Endodermal cell (in vitro differentiated cells): ENCODE data around the gene CROCC2. TPM values are rescaled to one million over a fixed set of nuclear protein-coding genes. Genes with fewer than 3 reads are reported as not detected.

Experiments
- DNase-seq: peaks from one replicate; pipeline ENCODE4 v3.0.0-alpha.2; 2017
- H3K27ac ChIP-seq: 2 replicates; pipeline ENCODE4 v1.5.1; 2013; ENCODE audit warnings: mild to moderate bottlenecking, low read depth, low read length, moderate library complexity
- H3K27me3 ChIP-seq: 2 replicates; pipeline ENCODE4 v1.6.1; 2013; ENCODE audit warnings: mild to moderate bottlenecking, low read length, moderate library complexity; ENCODE audit not compliant: insufficient read depth, control insufficient read depth, poor library complexity, severe bottlenecking
- H3K36me3 ChIP-seq: 2 replicates; pipeline ENCODE4 v1.7.0; 2013; ENCODE audit warnings: mild to moderate bottlenecking, low read length, moderate library complexity; ENCODE audit not compliant: control insufficient read depth, insufficient read depth
- H3K4me1 ChIP-seq: one replicate; pipeline ENCODE4 v1.7.0; 2013; ENCODE audit warnings: low read length; ENCODE audit not compliant: control insufficient read depth, insufficient read depth
- H3K4me3 ChIP-seq: 2 replicates; pipeline ENCODE4 v1.5.1; 2013; ENCODE audit warnings: mild to moderate bottlenecking, low read length, moderate library complexity
- H3K9ac ChIP-seq: 2 replicates; pipeline ENCODE4 v1.6.1; 2013; ENCODE audit warnings: mild to moderate bottlenecking, low read length, moderate library complexity; ENCODE audit not compliant: poor library complexity, severe bottlenecking; ENCODE audit errors: extremely low read depth
- H3K9me3 ChIP-seq: 2 replicates; pipeline ENCODE4 v1.6.1; 2013; ENCODE audit warnings: mild to moderate bottlenecking, low read length, moderate library complexity; ENCODE audit not compliant: control insufficient read depth
- H3K27ac Mint-ChIP-seq: 2 replicates; pipeline ENCODE4 v1.8.0; 2020; ENCODE audit warnings: mixed read lengths
- H3K27me3 Mint-ChIP-seq: 2 replicates; pipeline ENCODE4 v1.8.0; 2021; ENCODE audit warnings: mild to moderate bottlenecking, mixed read lengths; ENCODE audit not compliant: insufficient read depth
- H3K36me3 Mint-ChIP-seq: 2 replicates; pipeline ENCODE4 v1.8.0; 2020; ENCODE audit warnings: low read depth, mixed read lengths
- H3K4me1 Mint-ChIP-seq: 2 replicates; pipeline ENCODE4 v1.8.0; 2020; ENCODE audit warnings: mixed read lengths
- H3K4me3 Mint-ChIP-seq: 2 replicates; pipeline ENCODE4 v1.8.0; 2020; ENCODE audit warnings: mild to moderate bottlenecking, moderate library complexity, mixed read lengths
- H3K9me3 Mint-ChIP-seq: 2 replicates; pipeline ENCODE4 v1.8.0; 2020; ENCODE audit warnings: mild to moderate bottlenecking, mixed read lengths
- CTCF ChIP-seq: fragments of 200-600 bp; sonication (generic); conservative IDR thresholded peaks from 2 replicates; pipeline ENCODE4 v1.5.0; 2021; ENCODE audit warnings: antibody characterized with exemption, mild to moderate bottlenecking
- WGBS, 2 experiments: methylation state at CpG; one replicate each; pipeline versions ENCODE4 v1.1.5 to v1.1.7; 2013; ENCODE audit warnings: missing lambda C conversion rate in 2 of 2, mixed read lengths in 1 of 2; ENCODE audit not compliant: insufficient coverage in 1 of 2, insufficient read length in 1 of 2; 5-methylcytosine and 5-hydroxymethylcytosine counted together
- total RNA-seq, 2 donors: library from RNA; stranded (reverse); fragmentation: NEBNext Ultra II Directional in 1 of 2; extraction: Animal tissue kit (Norgen Biotek cat#: 25700) in 1 of 2; gene quantifications; 2 replicates in 1 of 2; 3 replicates in 1 of 2; pipeline ENCODE4 v1.2.1, GENCODE V29; 2021

CROCC2 gene
- total RNA-seq, 2 donors from 2014 or later, result not detected

- Mint-ChIP-seq H3K27me3 (peaks cover 10% of the 10 kb centered on the region), H3K4me1 (peaks cover 13% of the 10 kb centered on the region), H3K9me3 (peaks cover 17% of the 10 kb centered on the region), H3K27ac (no peak overlapping the region), H3K36me3 (peaks cover 3% of the 10 kb centered on the region), H3K4me3 (no peak overlapping the region)
- H3K27ac ChIP-seq, result no peak overlapping the region
- WGBS, 2 experiments, result 90 to 92% methylated on average over 15 to 23 of the region's 23 CpGs
- H3K27me3 ChIP-seq, result no peaks in the 10 kb centered on the region
- H3K36me3 ChIP-seq, result no peaks in the 10 kb centered on the region
- H3K4me1 ChIP-seq, result no peaks in the 10 kb centered on the region
- no peak overlapping the region for H3K9ac ChIP-seq
- H3K4me3 ChIP-seq, result no peak overlapping the region
- DNase-seq, result no peak
- TF ChIP-seq CTCF, result no peak
- peaks cover 15% of the 10 kb centered on the region for H3K9me3 ChIP-seq
Measured at GRCh38 chr2:240898731-240899467, 7.2 kb upstream of the CROCC2 start.

DNA sequence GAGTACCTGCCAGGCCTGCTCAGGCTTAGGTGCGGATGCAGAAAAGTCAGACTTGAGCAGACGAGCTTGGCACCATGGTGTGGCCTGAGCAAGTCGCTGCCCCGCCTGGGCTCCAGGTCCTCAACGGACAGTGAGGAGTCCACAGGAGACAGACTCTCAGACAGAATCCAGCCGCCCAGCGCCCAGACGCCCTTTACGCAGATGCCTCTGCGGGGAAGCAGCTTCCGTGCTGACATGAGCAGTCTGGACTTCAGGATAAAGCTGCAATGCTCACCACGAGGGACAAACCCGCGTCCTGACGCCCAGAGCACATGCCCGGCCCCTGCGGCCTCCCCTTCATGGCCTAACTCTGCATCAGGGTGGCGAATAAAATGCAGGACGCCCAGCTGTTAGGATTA lies 6.7 kb upstream of the CROCC2 start:
- H3K9me3 Mint-ChIP-seq, result peaks cover 17% of the 10 kb centered on the region
- peaks cover 14% of the 10 kb centered on the region for H3K4me1 Mint-ChIP-seq
- Histone ChIP-seq H3K27ac (no peak overlapping the region), H3K27me3 (no peaks in the 10 kb centered on the region), H3K36me3 (no peaks in the 10 kb centered on the region), H3K4me3 (no peak overlapping the region), H3K4me1 (no peaks in the 10 kb centered on the region), H3K9me3 (peaks cover 15% of the 10 kb centered on the region), H3K9ac (no peak overlapping the region)
- no peak for TF ChIP-seq CTCF
- H3K4me3 Mint-ChIP-seq, result no peak overlapping the region
- peaks cover 10% of the 10 kb centered on the region for H3K27me3 Mint-ChIP-seq
- peaks cover 3% of the 10 kb centered on the region for H3K36me3 Mint-ChIP-seq
- WGBS, 2 experiments, result 91 to 97% methylated on average over 15 to 19 of the region's 19 CpGs
- no peak overlapping the region for H3K27ac Mint-ChIP-seq
- no peak for DNase-seq

DNA sequence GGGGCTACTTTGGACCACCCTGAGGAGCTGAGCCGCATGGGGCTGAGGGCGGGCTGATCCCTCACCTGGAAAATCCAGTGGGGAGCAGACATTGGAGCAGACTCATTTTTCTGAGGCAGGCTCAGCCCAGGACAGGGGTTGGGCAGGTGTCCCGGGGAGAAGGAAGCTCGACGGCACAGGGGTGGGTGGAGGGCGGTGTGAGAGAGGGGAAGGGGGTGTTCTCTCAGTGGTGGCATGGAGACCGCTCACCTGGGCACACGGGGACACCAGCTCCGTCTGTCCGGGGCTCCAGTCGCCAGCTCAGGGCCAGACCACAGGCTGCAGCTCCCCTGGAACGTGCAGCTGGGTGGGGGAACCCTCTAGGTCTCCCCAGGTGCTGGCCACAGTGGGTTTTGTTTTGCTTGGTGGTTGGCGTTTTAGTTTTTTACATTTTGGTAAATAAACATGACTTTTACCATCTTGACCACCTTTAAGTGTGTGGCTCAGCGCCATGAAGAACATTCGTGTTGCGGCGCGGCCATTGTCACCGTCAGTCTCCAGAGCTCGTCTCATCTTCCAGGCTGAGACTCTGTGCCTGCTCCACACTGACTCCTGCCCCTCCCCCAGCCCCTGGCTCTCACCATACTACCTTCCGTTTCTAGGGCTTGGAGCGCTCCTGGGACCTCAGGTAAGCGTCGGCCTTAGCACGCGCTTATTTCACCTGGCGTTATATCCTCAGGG lies 5.8 kb upstream of the CROCC2 start:
- H3K27ac ChIP-seq, result no peak overlapping the region
- H3K9me3 ChIP-seq, result peaks cover 15% of the 10 kb centered on the region
- Mint-ChIP-seq H3K36me3 (peaks cover 3% of the 10 kb centered on the region), H3K9me3 (peaks cover 17% of the 10 kb centered on the region), H3K4me1 (peaks cover 14% of the 10 kb centered on the region), H3K4me3 (no peak overlapping the region), H3K27me3 (peaks cover 10% of the 10 kb centered on the region), H3K27ac (no peak overlapping the region)
- no peak overlapping the region for H3K4me3 ChIP-seq
- DNase-seq, result no peak
- H3K27me3 ChIP-seq, result no peaks in the 10 kb centered on the region
- WGBS, 2 experiments, result 95 to 96% methylated on average over 16 to 26 of the region's 27 CpGs
- no peaks in the 10 kb centered on the region for H3K36me3 ChIP-seq
- TF ChIP-seq CTCF, result no peak
- no peaks in the 10 kb centered on the region for H3K4me1 ChIP-seq
- H3K9ac ChIP-seq, result no peak overlapping the region
